SK-N-SH (cell line): Measurements from ENCODE around the gene TFAP2A. TPM values are rescaled to one million over a fixed set of nuclear protein-coding genes. Genes with fewer than 3 reads are reported as not detected.

ENCODE experiments used
- CTCF ChIA-PET: fragments of 300-600, 350-600 bp; formaldehyde crosslinking; extraction: SDS; loops from one replicate; lab custom pipeline; 2021; lab: Yijun Ruan, JAX
- POLR2A ChIA-PET: fragments of 350-600 bp; sonication (Branson Sonifier 250); formaldehyde crosslinking; extraction: SDS; loops from one replicate; lab custom pipeline; 2020; ENCODE audit warnings: antibody characterized with exemption, inconsistent platforms; lab: Yijun Ruan, JAX
- DNase-seq: peaks from one replicate; pipeline ENCODE4 v3.0.0; 2012
- H2AFZ ChIP-seq: fragments of 200-600 bp; sonication (generic); 2 replicates; pipeline ENCODE4 v1.8.1; 2016; ENCODE audit warnings: antibody characterized with exemption, mild to moderate bottlenecking, low read depth
- H3F3A ChIP-seq: fragments of 200-600 bp; sonication (generic); replicated peaks from 2 replicates; pipeline ENCODE3; 2016; ENCODE audit warnings: antibody characterized with exemption, mild to moderate bottlenecking; ENCODE audit not compliant: insufficient read depth
- H3K27ac ChIP-seq, 2 experiments: fragments of 200-500 bp in 1 of 2; fragments of 200-600 bp in 1 of 2; sonication (Bioruptor generic) in 1 of 2; sonication (generic), shearing (Covaris generic) in 1 of 2; 2 replicates each; pipeline versions ENCODE4 v1.5.1 to v1.6.1; 2014 to 2016; ENCODE audit warnings: low read depth in 2 of 2, inconsistent platforms in 1 of 2, low read length in 1 of 2, mild to moderate bottlenecking in 1 of 2, mixed read lengths in 1 of 2
- H3K27me3 ChIP-seq: fragments of 200-600 bp; sonication (generic), shearing (Covaris generic); 2 replicates; pipeline ENCODE4 v1.6.1; 2016; ENCODE audit warnings: mixed run types; ENCODE audit not compliant: insufficient read depth
- H3K36me3 ChIP-seq, 2 experiments: fragments of 200-500 bp in 1 of 2; fragments of 200-600 bp in 1 of 2; sonication (Bioruptor generic) in 1 of 2; sonication (generic) in 1 of 2; replicated peaks in 1 of 2; 2 replicates each; pipeline versions ENCODE3 to v1.5.1; 2014 to 2016; ENCODE audit warnings: low read length in 1 of 2, mild to moderate bottlenecking in 1 of 2; ENCODE audit not compliant: insufficient read depth in 2 of 2, control insufficient read depth in 1 of 2
- H3K4me1 ChIP-seq, 2 experiments: fragments of 200-500 bp in 1 of 2; fragments of 200-600 bp in 1 of 2; sonication (Bioruptor generic) in 1 of 2; sonication (generic), shearing (Covaris generic) in 1 of 2; 2 replicates each; pipeline versions ENCODE4 v1.5.1 to v1.6.1; 2014 to 2016; ENCODE audit warnings: low read depth in 1 of 2, low read length in 1 of 2, mixed run types in 1 of 2; ENCODE audit not compliant: insufficient read depth in 2 of 2, control insufficient read depth in 1 of 2
- H3K4me2 ChIP-seq: fragments of 200-600 bp; sonication (generic), shearing (Covaris generic); 2 replicates; pipeline ENCODE4 v1.6.1; 2017; ENCODE audit warnings: mixed run types
- H3K4me3 ChIP-seq, 2 experiments: fragments of 200-500 bp in 1 of 2; fragments of 200-600 bp in 1 of 2; sonication (Bioruptor generic) in 1 of 2; sonication (generic), shearing (Covaris generic) in 1 of 2; 2 replicates each; pipeline versions ENCODE4 v1.5.1 to v1.8.1; 2014 to 2016; ENCODE audit warnings: low read depth in 2 of 2, inconsistent platforms in 1 of 2, low read length in 1 of 2, mild to moderate bottlenecking in 1 of 2, mixed read lengths in 1 of 2, moderate library complexity in 1 of 2
- H3K79me2 ChIP-seq: fragments of 200-600 bp; sonication (generic); 2 replicates; pipeline ENCODE4 v1.8.1; 2017; ENCODE audit warnings: mild to moderate bottlenecking; ENCODE audit not compliant: insufficient read depth
- H3K9ac ChIP-seq: fragments of 200-600 bp; sonication (generic); 2 replicates; pipeline ENCODE4 v1.6.1; 2017; ENCODE audit warnings: mixed run types
- H3K9me2 ChIP-seq: fragments of 200-600 bp; sonication (generic); 2 replicates; pipeline ENCODE4 v1.6.1; 2017; ENCODE audit warnings: mixed run types
- H3K9me3 ChIP-seq: fragments of 200-600 bp; sonication (generic); 2 replicates; pipeline ENCODE4 v1.6.1; 2017; ENCODE audit warnings: mixed run types, mild to moderate bottlenecking, moderate library complexity
- H4K20me1 ChIP-seq: fragments of 200-600 bp; sonication (generic); 2 replicates; pipeline ENCODE4 v1.6.1; 2017; ENCODE audit warnings: mild to moderate bottlenecking, mixed run types; ENCODE audit not compliant: insufficient read depth
- CHD2 ChIP-seq: fragments of 150-350 bp; IDR thresholded peaks from 2 replicates; pipeline ENCODE4 v1.6.1; 2018; ENCODE audit warnings: low read length; ENCODE audit not compliant: partially characterized antibody
- ELF1 ChIP-seq: IDR thresholded peaks from 2 replicates; pipeline ENCODE4 v1.4.0; 2012
- EZH2phosphoT487 ChIP-seq: fragments of 200-600 bp; sonication (generic); IDR thresholded peaks from 2 replicates; pipeline ENCODE4 v1.6.1; 2017; ENCODE audit warnings: low read depth, mixed run types, mild to moderate bottlenecking, antibody characterized with exemption, moderate library complexity, borderline replicate concordance
- FOSL2 ChIP-seq: IDR thresholded peaks from 2 replicates; pipeline ENCODE4 v1.4.0; 2012; ENCODE audit warnings: low read depth, mild to moderate bottlenecking, moderate library complexity, borderline replicate concordance
- FOXM1 ChIP-seq: IDR thresholded peaks from 2 replicates; pipeline ENCODE4 v1.4.0; 2012; ENCODE audit warnings: low read depth, mild to moderate bottlenecking
- GABPA ChIP-seq: IDR thresholded peaks from 2 replicates; pipeline ENCODE4 v1.4.0; 2012; ENCODE audit warnings: low read depth, mild to moderate bottlenecking
- GATA2 ChIP-seq: sonication (generic); formaldehyde crosslinking; IDR thresholded peaks from 2 replicates; pipeline ENCODE4 v1.5.0; 2020; ENCODE audit warnings: mild to moderate bottlenecking, missing genetic modification reagents
- JUND ChIP-seq: IDR thresholded peaks from 2 replicates; pipeline ENCODE4 v1.4.0; 2012
- MEF2A ChIP-seq: IDR thresholded peaks from 2 replicates; pipeline ENCODE4 v1.4.0; 2012; ENCODE audit warnings: low read depth, borderline replicate concordance
- MXI1 ChIP-seq: IDR thresholded peaks from 2 replicates; pipeline ENCODE4 v1.6.1; 2012; ENCODE audit warnings: mild to moderate bottlenecking, low read depth, low read length, improper control_type of control experiment
- POLR2AphosphoS5 ChIP-seq: IDR thresholded peaks from 2 replicates; pipeline ENCODE4 v1.6.1; 2012; ENCODE audit warnings: low read depth, low read length
- RCOR1 ChIP-seq: fragments of 150-350 bp; IDR thresholded peaks from 2 replicates; pipeline ENCODE4 v1.6.1; 2017; ENCODE audit warnings: antibody characterized with exemption, low read length
- TCF12 ChIP-seq: IDR thresholded peaks from 2 replicates; pipeline ENCODE4 v1.4.0; 2012
- USF1 ChIP-seq: IDR thresholded peaks from 2 replicates; pipeline ENCODE4 v1.4.0; 2012; ENCODE audit warnings: low read depth, borderline replicate concordance
- USF2 ChIP-seq: fragments of 150-350 bp; IDR thresholded peaks from 2 replicates; pipeline ENCODE4 v1.6.1; 2017; ENCODE audit warnings: antibody characterized with exemption, low read length, low read depth, borderline replicate concordance
- WGBS: methylation state at CpG from one replicate; pipeline ENCODE4 v1.1.6; 2017; ENCODE audit warnings: low lambda C conversion rate; 5-methylcytosine and 5-hydroxymethylcytosine counted together
- polyA plus RNA-seq, 3 experiments: library from polyadenylated mRNA; depleted of rRNA; stranded (reverse); fragments of >200 nt; gene quantifications; 2 replicates each; pipeline ENCODE4 v1.2.3, GENCODE V29; 2012
- TF ChIP-seq, protein P1 (sequence below): IDR thresholded peaks from 2 replicates; pipeline ENCODE4 v1.4.0; 2012; ENCODE audit warnings: low read depth, borderline replicate concordance
- TF ChIP-seq, protein P2 (sequence below): IDR thresholded peaks from 2 replicates; pipeline ENCODE4; 2012
- TF ChIP-seq, protein P3 (sequence below): IDR thresholded peaks from 2 replicates; pipeline ENCODE4 v1.4.0; 2012; ENCODE audit warnings: low read depth
- TF ChIP-seq, protein P4 (sequence below): fragments of 200-600 bp; sonication (generic); IDR thresholded peaks from 2 replicates; pipeline ENCODE4 v1.6.1; 2017; ENCODE audit warnings: antibody characterized with exemption, mild to moderate bottlenecking, moderate library complexity

Gene TFAP2A
- polyA plus RNA-seq, 1 of the 3 experiments (the other 2 are of a cell fraction): 0.07 TPM

GRCh38 chr6:10463040-10463439, 48.2 kb upstream of the TFAP2A start:
- Histone ChIP-seq H3K4me1 (no peaks in the 10 kb centered on the region), H3K36me3 (no peaks in the 10 kb centered on the region), H3K9me3 (no peaks in the 10 kb centered on the region), H3K9me2 (no peaks in the 10 kb centered on the region), H3K27me3 (no peaks in the 10 kb centered on the region; the same call in 1 of the 2 replicates), H2AFZ (no peak overlapping the region), H3K4me2 (no peak overlapping the region), H3F3A (no peaks in the 10 kb centered on the region), H3K79me2 (no peaks in the 10 kb centered on the region), H3K4me3 (no peak overlapping the region), H3K9ac (no peak overlapping the region), H4K20me1 (no peaks in the 10 kb centered on the region), H3K27ac (no peak overlapping the region)
- ChIA-PET POLR2A (no interaction called here), CTCF (no interaction called here)
- DNase-seq: no peak
- 40% methylated on average over 12 of the region's 12 CpGs for WGBS
- no peak for TF ChIP-seq ELF1
- TF ChIP-seq FOSL2: no peak
- no peak for TF ChIP-seq GATA2 (CRISPR knock-in tag)
- TF ChIP-seq FOXM1: no peak
- TF ChIP-seq MEF2A: no peak
- TF ChIP-seq, protein P1, sequence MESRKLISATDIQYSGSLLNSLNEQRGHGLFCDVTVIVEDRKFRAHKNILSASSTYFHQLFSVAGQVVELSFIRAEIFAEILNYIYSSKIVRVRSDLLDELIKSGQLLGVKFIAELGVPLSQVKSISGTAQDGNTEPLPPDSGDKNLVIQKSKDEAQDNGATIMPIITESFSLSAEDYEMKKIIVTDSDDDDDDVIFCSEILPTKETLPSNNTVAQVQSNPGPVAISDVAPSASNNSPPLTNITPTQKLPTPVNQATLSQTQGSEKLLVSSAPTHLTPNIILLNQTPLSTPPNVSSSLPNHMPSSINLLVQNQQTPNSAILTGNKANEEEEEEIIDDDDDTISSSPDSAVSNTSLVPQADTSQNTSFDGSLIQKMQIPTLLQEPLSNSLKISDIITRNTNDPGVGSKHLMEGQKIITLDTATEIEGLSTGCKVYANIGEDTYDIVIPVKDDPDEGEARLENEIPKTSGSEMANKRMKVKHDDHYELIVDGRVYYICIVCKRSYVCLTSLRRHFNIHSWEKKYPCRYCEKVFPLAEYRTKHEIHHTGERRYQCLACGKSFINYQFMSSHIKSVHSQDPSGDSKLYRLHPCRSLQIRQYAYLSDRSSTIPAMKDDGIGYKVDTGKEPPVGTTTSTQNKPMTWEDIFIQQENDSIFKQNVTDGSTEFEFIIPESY: no peak
- no peak for TF ChIP-seq POLR2AphosphoS5
- no peak for TF ChIP-seq JUND
- no peak for TF ChIP-seq CHD2
- no peak for TF ChIP-seq USF2
- TF ChIP-seq RCOR1: no peak
- TF ChIP-seq GABPA: no peak
- TF ChIP-seq, protein P2, sequence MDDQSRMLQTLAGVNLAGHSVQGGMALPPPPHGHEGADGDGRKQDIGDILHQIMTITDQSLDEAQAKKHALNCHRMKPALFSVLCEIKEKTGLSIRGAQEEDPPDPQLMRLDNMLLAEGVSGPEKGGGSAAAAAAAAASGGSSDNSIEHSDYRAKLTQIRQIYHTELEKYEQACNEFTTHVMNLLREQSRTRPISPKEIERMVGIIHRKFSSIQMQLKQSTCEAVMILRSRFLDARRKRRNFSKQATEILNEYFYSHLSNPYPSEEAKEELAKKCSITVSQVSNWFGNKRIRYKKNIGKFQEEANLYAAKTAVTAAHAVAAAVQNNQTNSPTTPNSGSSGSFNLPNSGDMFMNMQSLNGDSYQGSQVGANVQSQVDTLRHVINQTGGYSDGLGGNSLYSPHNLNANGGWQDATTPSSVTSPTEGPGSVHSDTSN: no peak

GRCh38 chr6:10461850-10462249, 47.0 kb upstream of the TFAP2A start:
- Histone ChIP-seq H3K4me1 (no peaks in the 10 kb centered on the region), H4K20me1 (no peaks in the 10 kb centered on the region), H3K9me3 (no peaks in the 10 kb centered on the region), H3K9me2 (no peaks in the 10 kb centered on the region), H3K27me3 (no peaks in the 10 kb centered on the region; the same call in 1 of the 2 replicates), H3K4me2 (no peak overlapping the region), H3K4me3 (no peak overlapping the region), H3K27ac (no peak overlapping the region), H3F3A (no peaks in the 10 kb centered on the region), H2AFZ (no peak overlapping the region), H3K79me2 (no peaks in the 10 kb centered on the region), H3K36me3 (no peaks in the 10 kb centered on the region), H3K9ac (no peak overlapping the region)
- DNase-seq: no peak
- POLR2A ChIA-PET: no interaction called here
- 7% methylated on average over 1 of the region's 1 CpG for WGBS
- CTCF ChIA-PET: no interaction called here
- TF ChIP-seq ELF1 (no peak), EZH2phosphoT487 (no peak), TCF12 (no peak), USF1 (no peak), POLR2AphosphoS5 (no peak), MXI1 (no peak)
- TF ChIP-seq, protein P3, sequence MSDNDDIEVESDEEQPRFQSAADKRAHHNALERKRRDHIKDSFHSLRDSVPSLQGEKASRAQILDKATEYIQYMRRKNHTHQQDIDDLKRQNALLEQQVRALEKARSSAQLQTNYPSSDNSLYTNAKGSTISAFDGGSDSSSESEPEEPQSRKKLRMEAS: no peak
- TF ChIP-seq, protein P4, sequence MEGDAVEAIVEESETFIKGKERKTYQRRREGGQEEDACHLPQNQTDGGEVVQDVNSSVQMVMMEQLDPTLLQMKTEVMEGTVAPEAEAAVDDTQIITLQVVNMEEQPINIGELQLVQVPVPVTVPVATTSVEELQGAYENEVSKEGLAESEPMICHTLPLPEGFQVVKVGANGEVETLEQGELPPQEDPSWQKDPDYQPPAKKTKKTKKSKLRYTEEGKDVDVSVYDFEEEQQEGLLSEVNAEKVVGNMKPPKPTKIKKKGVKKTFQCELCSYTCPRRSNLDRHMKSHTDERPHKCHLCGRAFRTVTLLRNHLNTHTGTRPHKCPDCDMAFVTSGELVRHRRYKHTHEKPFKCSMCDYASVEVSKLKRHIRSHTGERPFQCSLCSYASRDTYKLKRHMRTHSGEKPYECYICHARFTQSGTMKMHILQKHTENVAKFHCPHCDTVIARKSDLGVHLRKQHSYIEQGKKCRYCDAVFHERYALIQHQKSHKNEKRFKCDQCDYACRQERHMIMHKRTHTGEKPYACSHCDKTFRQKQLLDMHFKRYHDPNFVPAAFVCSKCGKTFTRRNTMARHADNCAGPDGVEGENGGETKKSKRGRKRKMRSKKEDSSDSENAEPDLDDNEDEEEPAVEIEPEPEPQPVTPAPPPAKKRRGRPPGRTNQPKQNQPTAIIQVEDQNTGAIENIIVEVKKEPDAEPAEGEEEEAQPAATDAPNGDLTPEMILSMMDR: no peak
